ENCODE measurements around the gene NKPD1.

Gene NKPD1

GRCh38 chr19:45140144-45140503 is 20.7 kb downstream of the NKPD1 start:
- Histone ChIP-seq H3K36me3 (replicated peaks; ENCODE audit: low read depth, low read length) (peaks cover 6% of the 10 kb centered on the region), H3K79me2 (ENCODE audit: low read length) (peaks cover 15% of the 10 kb centered on the region), H4K20me1 (ENCODE audit: insufficient read depth, low read length) (no peaks in the 10 kb centered on the region), H3K9ac (ENCODE audit: low read length) (no peak overlapping the region), H3K27ac (ENCODE audit: low read length) (no peak overlapping the region), H2AFZ (ENCODE audit: low read depth, low read length) (no peak overlapping the region), H3K4me1 (ENCODE audit: low read length) (peaks cover 28% of the 10 kb centered on the region), H3K9me3 (ENCODE audit: insufficient read depth, low read length) (no peaks in the 10 kb centered on the region), H3K27me3 (ENCODE audit: low read depth, low read length) (no peaks in the 10 kb centered on the region), H3K4me2 (ENCODE audit: low read length) (no peak overlapping the region), H3K4me3 (ENCODE audit: low read length) (no peak overlapping the region)
- TF ChIP-seq CTCF (IDR thresholded peaks at IDR 0.05; ENCODE audit: low read depth, low read length) (no peak), EZH2phosphoT487 (IDR thresholded peaks at IDR 0.05; ENCODE audit: low read depth) (no peak)

- no peaks in the 10 kb centered on the region for H3K9me3 ChIP-seq (ENCODE audit: insufficient read depth, low read length)
- peaks cover 6% of the 10 kb centered on the region for H3K36me3 ChIP-seq (replicated peaks; ENCODE audit: low read depth, low read length)
- no peak overlapping the region for H3K4me2 ChIP-seq (ENCODE audit: low read length)
- TF ChIP-seq CTCF (IDR thresholded peaks at IDR 0.05; ENCODE audit: low read depth, low read length) (no peak), EZH2phosphoT487 (IDR thresholded peaks at IDR 0.05; ENCODE audit: low read depth) (no peak)
- H3K27ac ChIP-seq (ENCODE audit: low read length), result no peak overlapping the region
- H3K9ac ChIP-seq (ENCODE audit: low read length), result no peak overlapping the region
- H4K20me1 ChIP-seq (ENCODE audit: insufficient read depth, low read length), result no peaks in the 10 kb centered on the region
- H3K79me2 ChIP-seq (ENCODE audit: low read length), result peaks cover 16% of the 10 kb centered on the region
- no peak overlapping the region for H3K4me3 ChIP-seq (ENCODE audit: low read length)
- no peak overlapping the region for H2AFZ ChIP-seq (ENCODE audit: low read depth, low read length)
- H3K27me3 ChIP-seq (ENCODE audit: low read depth, low read length), result no peaks in the 10 kb centered on the region
- H3K4me1 ChIP-seq (ENCODE audit: low read length), result peaks cover 28% of the 10 kb centered on the region
Measured at GRCh38 chr19:45139286-45140143, 21.3 kb downstream of the NKPD1 start.

GRCh38 chr19:45138303-45138751 is 22.5 kb downstream of the NKPD1 start:
- peaks cover 28% of the 10 kb centered on the region for H3K4me1 ChIP-seq (ENCODE audit: low read length)
- H3K9me3 ChIP-seq (ENCODE audit: insufficient read depth, low read length), result no peaks in the 10 kb centered on the region
- peak overlapping the region; percentile 89; the same call in 1 of the 2 replicates for H3K27ac ChIP-seq (ENCODE audit: low read length)
- no peak overlapping the region for H2AFZ ChIP-seq (ENCODE audit: low read depth, low read length)
- TF ChIP-seq CTCF (IDR thresholded peaks at IDR 0.05; ENCODE audit: low read depth, low read length) (no peak), EZH2phosphoT487 (IDR thresholded peaks at IDR 0.05; ENCODE audit: low read depth) (no peak)
- H3K79me2 ChIP-seq (ENCODE audit: low read length), result peaks cover 16% of the 10 kb centered on the region
- no peak overlapping the region for H3K4me3 ChIP-seq (ENCODE audit: low read length)
- peak overlapping the region; percentile 95 for H3K4me2 ChIP-seq (ENCODE audit: low read length)
- no peaks in the 10 kb centered on the region for H3K27me3 ChIP-seq (ENCODE audit: low read depth, low read length)
- peak overlapping the region; percentile 86; the same call in 1 of the 2 replicates for H3K9ac ChIP-seq (ENCODE audit: low read length)
- H4K20me1 ChIP-seq (ENCODE audit: insufficient read depth, low read length), result no peaks in the 10 kb centered on the region
- peaks cover 2% of the 10 kb centered on the region for H3K36me3 ChIP-seq (replicated peaks; ENCODE audit: low read depth, low read length)

GRCh38 chr19:45137179-45137761 is 23.5 kb downstream of the NKPD1 start:
- Histone ChIP-seq H3K36me3 (replicated peaks; ENCODE audit: low read depth, low read length) (peaks cover 2% of the 10 kb centered on the region), H3K9me3 (ENCODE audit: insufficient read depth, low read length) (no peaks in the 10 kb centered on the region), H3K4me1 (ENCODE audit: low read length) (peaks cover 28% of the 10 kb centered on the region), H3K4me2 (ENCODE audit: low read length) (peak overlapping the region; percentile 95), H3K27me3 (ENCODE audit: low read depth, low read length) (no peaks in the 10 kb centered on the region), H3K79me2 (ENCODE audit: low read length) (peaks cover 16% of the 10 kb centered on the region), H3K9ac (ENCODE audit: low read length) (peak overlapping the region; percentile 86), H4K20me1 (ENCODE audit: insufficient read depth, low read length) (no peaks in the 10 kb centered on the region), H3K27ac (ENCODE audit: low read length) (peak overlapping the region; percentile 89), H2AFZ (ENCODE audit: low read depth, low read length) (no peak overlapping the region; the same call in 1 of the 2 replicates), H3K4me3 (ENCODE audit: low read length) (peak overlapping the region; percentile 72)
- no peak for TF ChIP-seq EZH2phosphoT487 (IDR thresholded peaks at IDR 0.05; ENCODE audit: low read depth)
- no peak; the same call in 1 of the 2 replicates for TF ChIP-seq CTCF (IDR thresholded peaks at IDR 0.05; ENCODE audit: low read depth, low read length)

Data from OCI-LY3 (cell line).